Mucosa of descending colon (tissue), 3 donors: ENCODE results near the gene IFT81. TPM values are rescaled to one million over a fixed set of nuclear protein-coding genes. Genes with fewer than 3 reads are reported as not detected.
A peak's percentile ranks its signal among the peaks of the same experiment; 100 is the strongest.

Source experiments
- ATAC-seq: fragments of 200-7000 bp; cut with Tn5 transposase; one replicate; pipeline ENCODE4 v1.9.1; 2020; ENCODE audit warnings: mild to moderate bottlenecking, moderate library complexity
- DNase-seq, 3 donors: peaks; one replicate each; pipeline ENCODE4 v3.0.0-alpha.2; 2020
- H3K36me3 ChIP-seq: fragments of 200-600 bp; one replicate; pipeline ENCODE4 v1.8.0; 2021; ENCODE audit warnings: low read depth, mild to moderate bottlenecking
- H3K4me1 ChIP-seq: fragments of 200-600 bp; one replicate; pipeline ENCODE4 v1.8.0; 2021; ENCODE audit warnings: low read depth, mild to moderate bottlenecking
- H3K4me3 ChIP-seq: fragments of 200-600 bp; one replicate; pipeline ENCODE4 v1.8.0; 2021; ENCODE audit warnings: mild to moderate bottlenecking
- H3K9me3 ChIP-seq: fragments of 200-600 bp; one replicate; pipeline ENCODE4 v1.8.0; 2021; ENCODE audit warnings: mild to moderate bottlenecking
- CTCF ChIP-seq: fragments of 200-600 bp; IDR thresholded peaks from one replicate; pipeline ENCODE4 v1.8.0; 2022; ENCODE audit warnings: antibody characterized with exemption, mild to moderate bottlenecking
- intact Hi-C, 2 donors: fragments of 100-400 bp; cut with DNase I in 1 of 2; cut with micrococcal nuclease in 1 of 2; formaldehyde crosslinking; loops; one replicate each; pipeline versions ENCODE4 v1.11.0 to v1.11.1; 2022; cut with DNase I, micrococcal nuclease
- total RNA-seq, 3 donors: library from RNA; stranded (reverse); fragmentation: NEBNext Ultra II Directional in 2 of 3; extraction: Animal tissue kit (Norgen Biotek cat#: 25700) in 2 of 3; gene quantifications; one replicate each; pipeline versions ENCODE4 v1.2.1 to v1.2.4, GENCODE V29; 2021 to 2023
- donor health status: DM: no; HTN: no; CAD: no; lungs with moderate emphysema.
- donor health status: DM: no; HTN: no; CAD: no.
- donor health status: DM: no; HTN: yes; CAD: no.

The IFT81 gene
- total RNA-seq, 3 donors from 2014 or later = 3.8 to 12.7 (median 6.3) TPM

- H3K36me3 ChIP-seq = no peaks in the 10 kb centered on the region
- no peaks in the 10 kb centered on the region for H3K9me3 ChIP-seq
- no peak for ATAC-seq
- H3K4me3 ChIP-seq = no peak overlapping the region
- TF ChIP-seq CTCF = no peak
- no peak for DNase-seq
- intact Hi-C loops = loop anchor here in 1 of 2 donors (10.0 kb wide), 1 partner anchor 341 kb away; no protein-coding TSS in a partner anchor
- H3K4me1 ChIP-seq = no peaks in the 10 kb centered on the region
Observed at GRCh38 chr12:110093631-110094311, 30.4 kb upstream of the IFT81 start.

GRCh38 chr12:110100315-110100970 lies 23.7 kb upstream of the IFT81 start:
- DNase-seq (peak in 2 of 3 donors; percentile 50 to 80), ATAC-seq (peak; percentile 91)
- no peak overlapping the region for H3K4me3 ChIP-seq
- peak; percentile 75 for TF ChIP-seq CTCF
- H3K9me3 ChIP-seq = no peaks in the 10 kb centered on the region
- H3K4me1 ChIP-seq = no peaks in the 10 kb centered on the region
- intact Hi-C loops = loop anchor here in 1 of 2 donors (5.0 kb wide), 1 partner anchor 332 kb away; no protein-coding TSS in a partner anchor
- no peaks in the 10 kb centered on the region for H3K36me3 ChIP-seq

GRCh38 chr12:110102255-110102654 lies 21.9 kb upstream of the IFT81 start:
- no peaks in the 10 kb centered on the region for H3K36me3 ChIP-seq
- H3K9me3 ChIP-seq = no peaks in the 10 kb centered on the region
- no peaks in the 10 kb centered on the region for H3K4me1 ChIP-seq
- DNase-seq (peak in 1 of 3 donors; percentile 52), ATAC-seq (peak; percentile 59)
- intact Hi-C loops = loop anchor here in 1 of 2 donors (5.0 kb wide), 1 partner anchor 330 kb away; no protein-coding TSS in a partner anchor
- no peak overlapping the region for H3K4me3 ChIP-seq
- TF ChIP-seq CTCF = no peak

GRCh38 chr12:110104188-110105094 lies 19.7 kb upstream of the IFT81 start:
- intact Hi-C loops = loop anchor here in 1 of 2 donors (5.0 kb wide), 1 partner anchor 328 kb away; no protein-coding TSS in a partner anchor
- TF ChIP-seq CTCF = no peak
- ATAC-seq = no peak
- H3K4me1 ChIP-seq = no peaks in the 10 kb centered on the region
- H3K4me3 ChIP-seq = no peak overlapping the region
- H3K9me3 ChIP-seq = no peaks in the 10 kb centered on the region
- no peaks in the 10 kb centered on the region for H3K36me3 ChIP-seq
- no peak for DNase-seq

GRCh38 chr12:110105159-110105558 lies 19.0 kb upstream of the IFT81 start:
- intact Hi-C loops = no loop called here
- DNase-seq (no peak), ATAC-seq (no peak)
- Histone ChIP-seq H3K9me3 (no peaks in the 10 kb centered on the region), H3K36me3 (no peaks in the 10 kb centered on the region), H3K4me1 (no peaks in the 10 kb centered on the region), H3K4me3 (no peak overlapping the region)
- TF ChIP-seq CTCF = no peak
